Liver (tissue), 9 donors: Measurements from ENCODE around the gene XKR3. TPM values are rescaled to one million over a fixed set of nuclear protein-coding genes. Genes with fewer than 3 reads are reported as not detected.

ENCODE experiments used
- DNase-seq: peaks from one replicate; pipeline ENCODE4 v3.0.0-alpha.2; 2017; ENCODE audit warnings: low spot score
- H3K27ac ChIP-seq, 2 donors: one replicate each; pipeline ENCODE4 v1.7.0; 2013; ENCODE audit warnings: inconsistent platforms in 2 of 2, low read length in 2 of 2, control low read depth in 1 of 2, low read depth in 1 of 2, mild to moderate bottlenecking in 1 of 2
- H3K27me3 ChIP-seq, 4 donors: one replicate each; pipeline versions ENCODE4 v1.6.1 to v1.7.0; 2013; ENCODE audit warnings: low read length in 3 of 4, inconsistent platforms in 1 of 4, mild to moderate bottlenecking in 1 of 4, moderate library complexity in 1 of 4; ENCODE audit not compliant: control insufficient read depth in 4 of 4, insufficient read depth in 4 of 4
- H3K36me3 ChIP-seq, 4 donors: one replicate each; pipeline versions ENCODE4 v1.6.1 to v1.7.0; 2013; ENCODE audit warnings: low read length in 3 of 4, mild to moderate bottlenecking in 3 of 4, low read depth in 1 of 4, moderate library complexity in 1 of 4; ENCODE audit not compliant: control insufficient read depth in 4 of 4, insufficient read depth in 3 of 4
- H3K4me1 ChIP-seq, 4 donors: one replicate each; pipeline versions ENCODE4 v1.6.1 to v1.7.0; 2013; ENCODE audit warnings: low read length in 3 of 4, mild to moderate bottlenecking in 3 of 4, moderate library complexity in 1 of 4; ENCODE audit not compliant: control insufficient read depth in 4 of 4, insufficient read depth in 4 of 4
- H3K4me3 ChIP-seq, 3 donors: one replicate each; pipeline versions ENCODE4 v1.6.1 to v1.7.0; 2013; ENCODE audit warnings: low read length in 3 of 3, control low read depth in 1 of 3, low read depth in 1 of 3, mild to moderate bottlenecking in 1 of 3
- H3K9ac ChIP-seq, 2 donors: one replicate each; pipeline ENCODE4 v1.7.0; 2013; ENCODE audit warnings: low read length in 2 of 2, mild to moderate bottlenecking in 2 of 2, moderate library complexity in 2 of 2, control low read depth in 1 of 2, low read depth in 1 of 2
- H3K9me3 ChIP-seq, 4 donors: one replicate each; pipeline versions ENCODE4 v1.6.1 to v1.7.0; 2013; ENCODE audit warnings: low read length in 3 of 4; ENCODE audit not compliant: control insufficient read depth in 4 of 4
- ATF3 ChIP-seq: IDR thresholded peaks from 2 replicates; pipeline ENCODE4 v1.6.1; 2016; ENCODE audit warnings: antibody characterized with exemption
- CTCF ChIP-seq: fragments of 150-350 bp; IDR thresholded peaks from 2 replicates; pipeline ENCODE4 v1.5.1; 2017; ENCODE audit warnings: improper control_type of control experiment, low read depth, low read length; ENCODE audit not compliant: missing input control
- EGR1 ChIP-seq, 2 donors: IDR thresholded peaks; 2 replicates each; pipeline ENCODE4 v1.6.1; 2016 to 2018; ENCODE audit warnings: antibody characterized with exemption in 2 of 2, low read depth in 2 of 2
- FOXA1 ChIP-seq: IDR thresholded peaks from 2 replicates; pipeline ENCODE4 v1.6.1; 2016; ENCODE audit warnings: antibody characterized with exemption
- FOXA2 ChIP-seq: IDR thresholded peaks from 2 replicates; pipeline ENCODE4 v1.6.1; 2016; ENCODE audit warnings: antibody characterized with exemption
- GABPA ChIP-seq, 2 donors: IDR thresholded peaks in 1 of 2; conservative IDR thresholded peaks in 1 of 2; 2 replicates each; pipeline ENCODE4 v1.6.1; 2016; ENCODE audit warnings: antibody characterized with exemption in 2 of 2, mild to moderate bottlenecking in 1 of 2, moderate library complexity in 1 of 2
- HNF4A ChIP-seq, 2 donors: conservative IDR thresholded peaks; 2 replicates each; pipeline ENCODE4 v1.6.1; 2016; ENCODE audit warnings: antibody characterized with exemption in 2 of 2, mild to moderate bottlenecking in 2 of 2
- HNF4G ChIP-seq: IDR thresholded peaks from 2 replicates; pipeline ENCODE4 v1.6.1; 2016; ENCODE audit warnings: antibody characterized with exemption
- JUND ChIP-seq, 2 donors: IDR thresholded peaks; 2 replicates each; pipeline ENCODE4 v1.6.1; 2016; ENCODE audit warnings: antibody characterized with exemption in 2 of 2
- MAX ChIP-seq: IDR thresholded peaks from 2 replicates; pipeline ENCODE4 v1.6.1; 2016; ENCODE audit warnings: antibody characterized with exemption
- NR2F2 ChIP-seq: IDR thresholded peaks from 2 replicates; pipeline ENCODE4 v1.6.1; 2016; ENCODE audit warnings: antibody characterized with exemption
- RAD21 ChIP-seq, 2 donors: IDR thresholded peaks; 2 replicates each; pipeline ENCODE4 v1.6.1; 2016; ENCODE audit warnings: antibody characterized with exemption in 2 of 2, mild to moderate bottlenecking in 2 of 2
- REST ChIP-seq: IDR thresholded peaks from 2 replicates; pipeline ENCODE4 v1.6.1; 2016; ENCODE audit warnings: antibody characterized with exemption, mild to moderate bottlenecking
- RXRA ChIP-seq, 2 donors: IDR thresholded peaks; 2 replicates each; pipeline ENCODE4 v1.6.1; 2017 to 2018; ENCODE audit warnings: antibody characterized with exemption in 2 of 2, mild to moderate bottlenecking in 1 of 2
- SP1 ChIP-seq: IDR thresholded peaks from 2 replicates; pipeline ENCODE4 v1.6.1; 2018; ENCODE audit warnings: antibody characterized with exemption, mild to moderate bottlenecking
- TAF1 ChIP-seq: conservative IDR thresholded peaks from 2 replicates; pipeline ENCODE4 v1.6.1; 2016; ENCODE audit warnings: antibody characterized with exemption, mild to moderate bottlenecking
- YY1 ChIP-seq: IDR thresholded peaks from 2 replicates; pipeline ENCODE4 v1.6.1; 2016; ENCODE audit warnings: antibody characterized with exemption, mild to moderate bottlenecking
- ZBTB33 ChIP-seq: IDR thresholded peaks from 2 replicates; pipeline ENCODE4 v1.6.1; 2016; ENCODE audit warnings: antibody characterized with exemption
- WGBS: extraction: QIAGEN DNeasy Blood & Tissue Kit; methylation state at CpG from one replicate; pipeline ENCODE4 v1.1.7; 2013; 5-methylcytosine and 5-hydroxymethylcytosine counted together
- polyA plus RNA-seq, 2 donors: library from polyadenylated mRNA; stranded (reverse) in 1 of 2; unstranded in 1 of 2; fragments of 200-250 nt in 1 of 2; fragments of >200 nt in 1 of 2; fragmentation: Nextera tagmentation in 1 of 2; extraction: Ambion mirVana in 1 of 2; gene quantifications; one replicate each; pipeline versions ENCODE4 v1.2.1 to v1.2.3, GENCODE V29; 2013 to 2015
- total RNA-seq, 2 donors: library from RNA; depleted of rRNA; stranded (reverse); fragments of >200 nt; gene quantifications; one replicate each; pipeline ENCODE4 v1.2.3, GENCODE V29; 2014
- donor health status: healthy.
- donor health status: healthy.
- donor health status: healthy.
- donor health status: healthy.
- donor health status: healthy.

The XKR3 gene
- total and polyA plus RNA-seq, 4 donors = not detected

- DNase-seq = no peak
- Histone ChIP-seq H3K4me1 (no peaks in the 10 kb centered on the region), H3K36me3 (no peaks in the 10 kb centered on the region), H3K27ac (no peak overlapping the region), H3K4me3 (no peak overlapping the region), H3K27me3 (no peaks in the 10 kb centered on the region), H3K9me3 (peaks cover 0 to 3% (median under 1%) of the 10 kb centered on the region in 4 donors), H3K9ac (no peak overlapping the region)
- WGBS = 73% methylated on average over 7 of the region's 7 CpGs
- no peak for TF ChIP-seq SP1
- no peak for TF ChIP-seq YY1
- no peak for TF ChIP-seq EGR1 (IDR thresholded peaks at IDR 0.05; ENCODE audit: low read depth in 2 of 2)
- TF ChIP-seq NR2F2 = no peak
- TF ChIP-seq HNF4G = no peak
- no peak for TF ChIP-seq ZBTB33
- TF ChIP-seq RAD21 (IDR thresholded peaks at IDR 0.05) = no peak
- no peak for TF ChIP-seq GABPA (IDR thresholded peaks at IDR 0.05 in 1 of 2, conservative IDR thresholded peaks at IDR 0.05 in 1 of 2)
- TF ChIP-seq RXRA (IDR thresholded peaks at IDR 0.05) = no peak
- no peak for TF ChIP-seq TAF1
- TF ChIP-seq REST = no peak
- no peak for TF ChIP-seq FOXA1
- TF ChIP-seq ATF3 = no peak
- no peak for TF ChIP-seq FOXA2
- no peak for TF ChIP-seq MAX
- TF ChIP-seq HNF4A (conservative IDR thresholded peaks at IDR 0.05) = no peak
- no peak for TF ChIP-seq CTCF
- no peak for TF ChIP-seq JUND (IDR thresholded peaks at IDR 0.05)
These were observed 20.3 kb upstream of the XKR3 start for GRCh38 chr22:16845465-16845864.

- Histone ChIP-seq H3K27me3 (no peaks in the 10 kb centered on the region), H3K27ac (no peak overlapping the region), H3K9ac (no peak overlapping the region), H3K4me1 (no peaks in the 10 kb centered on the region), H3K9me3 (peaks cover 0 to 3% (median under 1%) of the 10 kb centered on the region in 4 donors), H3K4me3 (no peak overlapping the region), H3K36me3 (no peaks in the 10 kb centered on the region)
- TF ChIP-seq TAF1 (no peak), RAD21 (IDR thresholded peaks at IDR 0.05) (no peak), HNF4G (no peak), GABPA (IDR thresholded peaks at IDR 0.05 in 1 of 2, conservative IDR thresholded peaks at IDR 0.05 in 1 of 2) (no peak), YY1 (no peak), ZBTB33 (no peak)
- WGBS = 78% methylated on average over 7 of the region's 7 CpGs
- DNase-seq = no peak
These were observed 19.3 kb upstream of the XKR3 start for GRCh38 chr22:16844529-16844928.
